Measurements from ENCODE around the gene SPAG9.

The SPAG9 gene

DNA sequence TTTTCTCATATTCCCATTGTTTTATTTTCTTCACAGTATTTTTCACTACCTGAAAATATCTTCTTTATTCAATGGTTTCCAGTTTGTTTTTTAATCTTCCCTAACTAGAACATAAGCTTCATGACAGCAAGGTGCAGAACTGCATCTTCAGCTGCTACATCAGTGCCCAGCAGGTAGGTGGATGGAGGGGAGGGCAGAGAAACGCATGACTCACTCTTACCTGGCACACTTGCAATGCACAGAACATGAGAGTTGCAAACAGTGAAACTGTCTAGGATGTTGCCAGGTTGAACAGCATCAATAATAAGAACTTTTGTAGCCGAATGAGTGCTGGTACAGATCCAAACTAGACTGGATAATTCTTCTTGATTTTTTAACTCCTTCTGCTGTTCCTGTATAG is 127.1 kb downstream of the SPAG9 start:
- Mint-ChIP-seq H3K27ac (no peak overlapping the region), H3K4me3 (no peak overlapping the region), H3K36me3 (ENCODE audit: low read depth) (peaks cover 73% of the 10 kb centered on the region), H3K9me3 (no peaks in the 10 kb centered on the region), H3K27me3 (ENCODE audit: low read depth) (no peaks in the 10 kb centered on the region), H3K4me1 (no peaks in the 10 kb centered on the region)
- TF ChIP-seq, protein P1, sequence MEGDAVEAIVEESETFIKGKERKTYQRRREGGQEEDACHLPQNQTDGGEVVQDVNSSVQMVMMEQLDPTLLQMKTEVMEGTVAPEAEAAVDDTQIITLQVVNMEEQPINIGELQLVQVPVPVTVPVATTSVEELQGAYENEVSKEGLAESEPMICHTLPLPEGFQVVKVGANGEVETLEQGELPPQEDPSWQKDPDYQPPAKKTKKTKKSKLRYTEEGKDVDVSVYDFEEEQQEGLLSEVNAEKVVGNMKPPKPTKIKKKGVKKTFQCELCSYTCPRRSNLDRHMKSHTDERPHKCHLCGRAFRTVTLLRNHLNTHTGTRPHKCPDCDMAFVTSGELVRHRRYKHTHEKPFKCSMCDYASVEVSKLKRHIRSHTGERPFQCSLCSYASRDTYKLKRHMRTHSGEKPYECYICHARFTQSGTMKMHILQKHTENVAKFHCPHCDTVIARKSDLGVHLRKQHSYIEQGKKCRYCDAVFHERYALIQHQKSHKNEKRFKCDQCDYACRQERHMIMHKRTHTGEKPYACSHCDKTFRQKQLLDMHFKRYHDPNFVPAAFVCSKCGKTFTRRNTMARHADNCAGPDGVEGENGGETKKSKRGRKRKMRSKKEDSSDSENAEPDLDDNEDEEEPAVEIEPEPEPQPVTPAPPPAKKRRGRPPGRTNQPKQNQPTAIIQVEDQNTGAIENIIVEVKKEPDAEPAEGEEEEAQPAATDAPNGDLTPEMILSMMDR (IDR thresholded peaks at IDR 0.05; ENCODE audit: unreplicated experiment in 3 of 3): no peak

DNA sequence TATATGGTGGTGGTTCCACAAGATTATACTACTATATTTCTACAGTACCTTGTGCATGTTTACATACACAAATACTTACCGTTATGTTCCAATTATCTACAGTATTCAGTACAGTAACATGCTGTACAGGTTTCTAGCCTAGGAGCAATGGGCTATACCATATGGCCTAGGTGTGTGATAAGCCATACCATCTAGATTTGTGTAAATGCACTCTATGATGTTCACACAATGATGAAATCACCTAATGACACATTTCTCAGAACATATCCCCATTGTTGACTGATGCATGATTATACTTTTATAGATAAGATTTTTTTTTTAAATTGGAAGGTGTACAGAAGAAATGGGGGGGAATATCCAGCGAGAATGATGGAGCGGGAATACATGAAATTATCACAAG is 131.5 kb downstream of the SPAG9 start:
- Mint-ChIP-seq H3K27me3 (ENCODE audit: low read depth) (no peaks in the 10 kb centered on the region), H3K4me1 (peaks cover 6% of the 10 kb centered on the region), H3K4me3 (no peak overlapping the region)

DNA sequence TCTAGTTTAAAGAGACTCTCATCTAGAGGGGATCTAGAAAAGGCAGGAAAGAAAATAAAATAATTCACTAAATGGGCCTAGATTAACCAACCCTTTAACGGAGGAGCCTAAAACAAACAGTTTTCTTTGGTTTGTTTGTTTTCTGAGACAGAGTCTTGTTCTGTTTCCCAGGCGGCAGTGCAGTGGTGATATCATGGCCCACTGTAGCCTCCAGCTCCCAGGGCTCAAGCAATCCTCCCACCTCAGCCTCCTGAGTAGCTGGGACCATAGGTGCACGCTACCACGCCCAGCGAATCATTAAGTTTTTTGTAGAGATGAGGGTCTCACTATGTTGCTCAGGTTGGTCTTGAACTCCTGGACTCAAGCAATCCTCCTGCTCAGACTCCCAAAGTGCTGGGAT is 132.2 kb downstream of the SPAG9 start:
- Mint-ChIP-seq H3K36me3 (ENCODE audit: low read depth) (peaks cover 78% of the 10 kb centered on the region), H3K9me3 (no peaks in the 10 kb centered on the region), H3K27ac (no peak overlapping the region), H3K4me3 (no peak overlapping the region), H3K27me3 (ENCODE audit: low read depth) (no peaks in the 10 kb centered on the region), H3K4me1 (peaks cover 6% of the 10 kb centered on the region)
- TF ChIP-seq, protein P1 (IDR thresholded peaks at IDR 0.05; ENCODE audit: unreplicated experiment in 3 of 3): no peak

More for the DNA sequence above, 131.5 kb downstream of the SPAG9 start:
- peaks cover 77% of the 10 kb centered on the region for H3K36me3 Mint-ChIP-seq (ENCODE audit: low read depth)
- TF ChIP-seq, protein P1 (IDR thresholded peaks at IDR 0.05; ENCODE audit: unreplicated experiment in 3 of 3): no peak
- no peak overlapping the region for H3K27ac Mint-ChIP-seq
- H3K9me3 Mint-ChIP-seq: no peaks in the 10 kb centered on the region

DNA sequence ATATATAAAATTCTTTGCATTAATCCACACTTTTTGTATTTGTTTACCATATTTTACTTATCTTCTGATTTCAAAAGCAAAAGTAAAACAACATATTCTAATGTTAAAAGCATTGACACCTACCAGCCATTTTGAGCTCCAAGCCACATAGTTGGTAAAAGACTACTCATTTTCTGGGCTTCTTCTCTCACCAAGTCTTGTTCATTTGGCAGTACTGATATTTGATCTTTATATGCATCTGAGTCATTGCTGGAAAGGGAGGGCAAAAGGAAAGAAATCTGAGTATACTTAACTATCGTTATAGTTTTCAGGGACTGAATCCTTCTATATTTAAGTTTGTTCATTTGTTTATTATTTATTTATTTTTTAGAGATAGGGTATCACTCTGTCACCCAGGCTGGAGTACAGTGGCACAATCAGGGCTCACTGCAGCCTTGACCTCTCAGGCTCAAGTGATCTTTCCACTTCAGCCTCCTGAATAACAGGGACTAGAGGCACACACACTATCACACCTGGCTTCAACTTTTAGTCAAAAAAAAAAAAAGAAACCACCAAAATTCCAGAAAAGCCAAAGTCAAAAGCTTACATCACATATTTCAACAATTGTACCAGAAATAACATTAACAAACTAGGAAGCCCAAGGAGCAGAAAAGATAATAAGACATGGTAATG is 133.5 kb downstream of the SPAG9 start:
- no peak overlapping the region for H3K27ac Mint-ChIP-seq
- peaks cover 6% of the 10 kb centered on the region for H3K4me1 Mint-ChIP-seq
- no peaks in the 10 kb centered on the region for H3K9me3 Mint-ChIP-seq
- TF ChIP-seq, protein P1 (IDR thresholded peaks at IDR 0.05; ENCODE audit: unreplicated experiment in 3 of 3): no peak
- H3K36me3 Mint-ChIP-seq (ENCODE audit: low read depth): peaks cover 72% of the 10 kb centered on the region
- H3K27me3 Mint-ChIP-seq (ENCODE audit: low read depth): no peaks in the 10 kb centered on the region
- no peak overlapping the region for H3K4me3 Mint-ChIP-seq

DNA sequence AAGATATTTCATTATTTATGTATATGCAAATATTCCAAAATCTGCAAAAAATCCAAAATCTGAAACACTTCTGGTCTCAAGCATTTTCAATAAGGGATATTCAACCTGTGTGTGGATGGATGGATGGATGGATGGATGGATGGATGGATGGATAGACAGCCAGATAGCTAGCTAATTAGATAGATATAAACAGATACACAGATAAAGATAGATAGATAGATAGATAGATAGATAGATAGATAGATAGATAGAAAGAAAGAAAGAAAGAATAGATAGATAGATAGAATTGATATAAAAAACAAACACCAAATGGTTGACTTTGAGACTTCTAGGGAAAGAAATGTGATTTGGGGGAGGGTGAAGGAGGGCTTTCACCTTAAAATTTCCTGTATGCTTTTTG is 139.4 kb downstream of the SPAG9 start:
- no peaks in the 10 kb centered on the region for H3K27me3 Mint-ChIP-seq (ENCODE audit: low read depth)
- TF ChIP-seq, protein P1 (IDR thresholded peaks at IDR 0.05; ENCODE audit: unreplicated experiment in 3 of 3): no peak

DNA sequence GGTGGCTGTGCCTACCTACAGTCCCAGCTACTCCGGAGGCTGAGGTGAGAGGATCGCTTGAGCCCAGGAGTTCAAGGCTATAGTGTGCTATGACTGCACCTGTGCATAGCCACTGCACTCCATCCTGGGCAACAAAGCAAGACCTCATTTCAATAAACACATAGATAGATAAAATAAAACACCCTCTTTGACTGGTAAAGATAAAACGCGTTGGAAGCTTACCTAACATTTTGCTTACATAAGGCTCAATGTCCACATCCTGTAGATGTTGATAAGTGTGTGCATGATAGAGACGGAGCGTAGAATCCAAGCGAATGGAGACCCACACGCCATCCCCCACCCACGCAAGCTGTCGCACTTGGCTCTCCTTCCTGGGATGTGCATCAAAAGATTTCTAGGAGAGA is 141.1 kb downstream of the SPAG9 start:
- H3K4me1 Mint-ChIP-seq: peaks cover 5% of the 10 kb centered on the region
- no peak overlapping the region for H3K27ac Mint-ChIP-seq
- H3K4me3 Mint-ChIP-seq: no peak overlapping the region
- peaks cover 75% of the 10 kb centered on the region for H3K36me3 Mint-ChIP-seq (ENCODE audit: low read depth)
- TF ChIP-seq, protein P1 (IDR thresholded peaks at IDR 0.05; ENCODE audit: unreplicated experiment in 3 of 3): no peak
- H3K9me3 Mint-ChIP-seq: no peaks in the 10 kb centered on the region
- no peaks in the 10 kb centered on the region for H3K27me3 Mint-ChIP-seq (ENCODE audit: low read depth)

More for the DNA sequence above, 139.4 kb downstream of the SPAG9 start:
- Mint-ChIP-seq H3K4me3 (no peak overlapping the region), H3K27ac (no peak overlapping the region), H3K9me3 (no peaks in the 10 kb centered on the region), H3K36me3 (ENCODE audit: low read depth) (peaks cover 78% of the 10 kb centered on the region), H3K4me1 (peaks cover 5% of the 10 kb centered on the region)

Measured in nephron (organoid).